HL-60 (cell line): ENCODE measurements around the gene MPND.
"Not testable (repeated sequence)": the region's sequence is repeated elsewhere in the genome, so short reads cannot be mapped to it uniquely, and the experiment has no call there.

Experiments used
- DNase-seq, 2 experiments: peaks; one replicate each; pipeline ENCODE4 v3.0.0-alpha.2; 2010 to 2020; ENCODE audit warnings: low read depth in 1 of 2, low spot score in 1 of 2
- H3K27ac ChIP-seq: fragments of 250-450 bp; sonication (Bioruptor Pico); replicated peaks from 2 replicates; pipeline ENCODE4 v1.5.1; 2020; ENCODE audit warnings: mild to moderate bottlenecking, moderate library complexity
- H3K27me3 ChIP-seq: fragments of 250-450 bp; sonication (Bioruptor Pico); 2 replicates; pipeline ENCODE4 v1.5.1; 2021; ENCODE audit warnings: mild to moderate bottlenecking, moderate library complexity; ENCODE audit not compliant: insufficient read depth, poor library complexity, severe bottlenecking
- H3K4me3 ChIP-seq: replicated peaks from 2 replicates; pipeline ENCODE4 v1.5.1; 2011; ENCODE audit warnings: mild to moderate bottlenecking, control low read depth, low read length; ENCODE audit not compliant: insufficient read depth
- GABPA ChIP-seq: IDR thresholded peaks from 2 replicates; pipeline ENCODE4 v1.6.1; 2012; ENCODE audit warnings: low read depth
- POLR2AphosphoS5 ChIP-seq: IDR thresholded peaks from 2 replicates; pipeline ENCODE4 v1.6.1; 2012; ENCODE audit warnings: low read depth
- SPI1 ChIP-seq: IDR thresholded peaks from 2 replicates; pipeline ENCODE4 v1.6.1; 2012; ENCODE audit warnings: low read depth, mild to moderate bottlenecking, borderline replicate concordance
- TF ChIP-seq, protein P1 (sequence below): IDR thresholded peaks from 2 replicates; pipeline ENCODE4 v1.6.1; 2012; ENCODE audit warnings: low read depth; ENCODE audit not compliant: insufficient replicate concordance
- TF ChIP-seq, protein P2 (sequence below): IDR thresholded peaks from one replicate; pipeline ENCODE4 v1.5.1; 2011; ENCODE audit warnings: low read length, control low read depth, inconsistent platforms; ENCODE audit not compliant: insufficient read depth

MPND gene

GRCh38 chr19:4347521-4347920, 4.2 kb downstream of the MPND start:
- DNase-seq = no peak
- H3K27me3 ChIP-seq = peaks cover 2% of the 10 kb centered on the region
- H3K4me3 ChIP-seq = no peak overlapping the region
- TF ChIP-seq POLR2AphosphoS5 (no peak), GABPA (no peak), SPI1 (no peak)
- TF ChIP-seq, protein P1, sequence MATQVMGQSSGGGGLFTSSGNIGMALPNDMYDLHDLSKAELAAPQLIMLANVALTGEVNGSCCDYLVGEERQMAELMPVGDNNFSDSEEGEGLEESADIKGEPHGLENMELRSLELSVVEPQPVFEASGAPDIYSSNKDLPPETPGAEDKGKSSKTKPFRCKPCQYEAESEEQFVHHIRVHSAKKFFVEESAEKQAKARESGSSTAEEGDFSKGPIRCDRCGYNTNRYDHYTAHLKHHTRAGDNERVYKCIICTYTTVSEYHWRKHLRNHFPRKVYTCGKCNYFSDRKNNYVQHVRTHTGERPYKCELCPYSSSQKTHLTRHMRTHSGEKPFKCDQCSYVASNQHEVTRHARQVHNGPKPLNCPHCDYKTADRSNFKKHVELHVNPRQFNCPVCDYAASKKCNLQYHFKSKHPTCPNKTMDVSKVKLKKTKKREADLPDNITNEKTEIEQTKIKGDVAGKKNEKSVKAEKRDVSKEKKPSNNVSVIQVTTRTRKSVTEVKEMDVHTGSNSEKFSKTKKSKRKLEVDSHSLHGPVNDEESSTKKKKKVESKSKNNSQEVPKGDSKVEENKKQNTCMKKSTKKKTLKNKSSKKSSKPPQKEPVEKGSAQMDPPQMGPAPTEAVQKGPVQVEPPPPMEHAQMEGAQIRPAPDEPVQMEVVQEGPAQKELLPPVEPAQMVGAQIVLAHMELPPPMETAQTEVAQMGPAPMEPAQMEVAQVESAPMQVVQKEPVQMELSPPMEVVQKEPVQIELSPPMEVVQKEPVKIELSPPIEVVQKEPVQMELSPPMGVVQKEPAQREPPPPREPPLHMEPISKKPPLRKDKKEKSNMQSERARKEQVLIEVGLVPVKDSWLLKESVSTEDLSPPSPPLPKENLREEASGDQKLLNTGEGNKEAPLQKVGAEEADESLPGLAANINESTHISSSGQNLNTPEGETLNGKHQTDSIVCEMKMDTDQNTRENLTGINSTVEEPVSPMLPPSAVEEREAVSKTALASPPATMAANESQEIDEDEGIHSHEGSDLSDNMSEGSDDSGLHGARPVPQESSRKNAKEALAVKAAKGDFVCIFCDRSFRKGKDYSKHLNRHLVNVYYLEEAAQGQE = no peak
- TF ChIP-seq, protein P2, sequence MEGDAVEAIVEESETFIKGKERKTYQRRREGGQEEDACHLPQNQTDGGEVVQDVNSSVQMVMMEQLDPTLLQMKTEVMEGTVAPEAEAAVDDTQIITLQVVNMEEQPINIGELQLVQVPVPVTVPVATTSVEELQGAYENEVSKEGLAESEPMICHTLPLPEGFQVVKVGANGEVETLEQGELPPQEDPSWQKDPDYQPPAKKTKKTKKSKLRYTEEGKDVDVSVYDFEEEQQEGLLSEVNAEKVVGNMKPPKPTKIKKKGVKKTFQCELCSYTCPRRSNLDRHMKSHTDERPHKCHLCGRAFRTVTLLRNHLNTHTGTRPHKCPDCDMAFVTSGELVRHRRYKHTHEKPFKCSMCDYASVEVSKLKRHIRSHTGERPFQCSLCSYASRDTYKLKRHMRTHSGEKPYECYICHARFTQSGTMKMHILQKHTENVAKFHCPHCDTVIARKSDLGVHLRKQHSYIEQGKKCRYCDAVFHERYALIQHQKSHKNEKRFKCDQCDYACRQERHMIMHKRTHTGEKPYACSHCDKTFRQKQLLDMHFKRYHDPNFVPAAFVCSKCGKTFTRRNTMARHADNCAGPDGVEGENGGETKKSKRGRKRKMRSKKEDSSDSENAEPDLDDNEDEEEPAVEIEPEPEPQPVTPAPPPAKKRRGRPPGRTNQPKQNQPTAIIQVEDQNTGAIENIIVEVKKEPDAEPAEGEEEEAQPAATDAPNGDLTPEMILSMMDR = no peak
- H3K27ac ChIP-seq = no peak overlapping the region

GRCh38 chr19:4349225-4349624, 5.9 kb downstream of the MPND start:
- not testable (repeated sequence) for H3K27me3 ChIP-seq, H3K27ac ChIP-seq, H3K4me3 ChIP-seq, DNase-seq

- TF ChIP-seq POLR2AphosphoS5 (no peak), GABPA (no peak), SPI1 (no peak)
- TF ChIP-seq, protein P1 = no peak
- TF ChIP-seq, protein P2 = no peak
- H3K27ac ChIP-seq = no peak overlapping the region
These were observed 6.7 kb downstream of the MPND start for GRCh38 chr19:4350111-4350510.

DNA sequence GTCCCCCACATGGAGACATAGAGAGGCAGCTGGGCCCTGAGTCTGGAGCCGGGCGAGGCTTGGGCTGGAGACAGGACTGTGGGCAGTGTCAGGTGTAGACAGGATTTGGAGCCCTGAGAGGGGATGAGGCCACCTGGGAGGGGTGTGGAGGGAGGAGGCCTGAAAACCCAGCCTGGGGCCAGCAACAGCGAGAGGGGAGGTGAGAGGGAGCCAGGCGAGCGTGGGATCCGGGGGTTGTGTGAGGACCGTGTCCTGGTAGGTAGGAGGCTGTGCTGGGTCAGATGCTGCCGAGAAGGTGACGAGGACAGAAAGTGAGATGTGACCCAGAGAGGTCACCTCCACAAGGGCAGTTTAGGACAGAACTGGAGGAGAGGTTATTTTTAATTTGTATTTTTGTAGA, 7.4 kb downstream of the MPND start:
- TF ChIP-seq SPI1 (no peak), POLR2AphosphoS5 (no peak), GABPA (no peak)
- TF ChIP-seq, protein P1 = no peak
- TF ChIP-seq, protein P2 = no peak
- H3K27me3 ChIP-seq = no peaks in the 10 kb centered on the region
- H3K4me3 ChIP-seq = no peak overlapping the region
- H3K27ac ChIP-seq = no peak overlapping the region
- no peak for DNase-seq

More at GRCh38 chr19:4350111-4350510, 6.7 kb downstream of the MPND start:
- Histone ChIP-seq H3K27me3 (no peaks in the 10 kb centered on the region), H3K4me3 (no peak overlapping the region)
- DNase-seq = no peak
